HFF-Myc (cell line): ENCODE measurements around the gene PDGFRA.

Experiments used
- DNase-seq: peaks from one replicate; pipeline ENCODE4 v3.0.0-alpha.2; 2011; ENCODE audit warnings: low read depth; ENCODE audit errors: extremely low read depth
- H3K4me3 ChIP-seq: replicated peaks from 2 replicates; pipeline ENCODE4 v1.5.1; 2011; ENCODE audit warnings: low read depth, mild to moderate bottlenecking, control low read depth, low read length
- CTCF ChIP-seq: IDR thresholded peaks from 2 replicates; pipeline ENCODE4 v1.5.1; 2012; ENCODE audit warnings: mild to moderate bottlenecking, low read depth, low read length, control low read depth; ENCODE audit errors: missing control alignments

PDGFRA gene

GRCh38 chr4:54227256-54228055 is 1.6 kb upstream of the PDGFRA start:
- no peak for TF ChIP-seq CTCF
- H3K4me3 ChIP-seq = peak overlapping the region; percentile 85
- peak; percentile 81 for DNase-seq

GRCh38 chr4:54228056-54228527 is 1.0 kb upstream of the PDGFRA start:
- peak overlapping the region; percentile 85 for H3K4me3 ChIP-seq
- peak; percentile 64 for DNase-seq
- TF ChIP-seq CTCF = peak; percentile 94

GRCh38 chr4:54228546-54228945 is 547 bp upstream of the PDGFRA start:
- TF ChIP-seq CTCF = no peak
- DNase-seq = no peak
- peak overlapping the region; percentile 85 for H3K4me3 ChIP-seq

GRCh38 chr4:54229631-54230483 is 764 bp downstream of the PDGFRA start:
- no peak for TF ChIP-seq CTCF
- H3K4me3 ChIP-seq = peak overlapping the region; percentile 85
- no peak for DNase-seq

GRCh38 chr4:54230484-54231418 is 1.7 kb downstream of the PDGFRA start:
- no peak for TF ChIP-seq CTCF
- DNase-seq = no peak

GRCh38 chr4:54231419-54231767 is 2.3 kb downstream of the PDGFRA start:
- no peak for TF ChIP-seq CTCF
- no peak for DNase-seq
- H3K4me3 ChIP-seq = peak overlapping the region; percentile 85

More at GRCh38 chr4:54230484-54231418, 1.7 kb downstream of the PDGFRA start:
- peak overlapping the region; percentile 85 for H3K4me3 ChIP-seq
